Lung (tissue), 16 donors: ENCODE results near the gene TP53AIP1. TPM values are rescaled to one million over a fixed set of nuclear protein-coding genes. Genes with fewer than 3 reads are reported as not detected.

Source experiments
- ATAC-seq: fragments of 200-7000 bp; cut with Tn5 transposase; one replicate; pipeline ENCODE4 v1.9.1; 2020; ENCODE audit warnings: moderate number of reproducible peaks; ENCODE audit not compliant: insufficient read depth, low FRiP score
- DNase-seq, 3 donors: peaks; one replicate each; pipeline ENCODE4 v3.0.0-alpha.2; 2013 to 2017
- H3K27ac ChIP-seq, 2 donors: one replicate each; pipeline ENCODE4 v1.5.1; 2013; ENCODE audit warnings: mild to moderate bottlenecking in 2 of 2, moderate library complexity in 2 of 2, control low read depth in 1 of 2, inconsistent platforms in 1 of 2, low read depth in 1 of 2, low read length in 1 of 2
- H3K27me3 ChIP-seq, 3 donors: one replicate each; pipeline ENCODE4 v1.5.1; 2013; ENCODE audit warnings: low read length in 2 of 3; ENCODE audit not compliant: control insufficient read depth in 3 of 3, insufficient read depth in 3 of 3
- H3K36me3 ChIP-seq, 4 donors: one replicate each; pipeline ENCODE4 v1.5.1; 2013; ENCODE audit warnings: low read length in 4 of 4, mild to moderate bottlenecking in 1 of 4, moderate library complexity in 1 of 4; ENCODE audit not compliant: control insufficient read depth in 4 of 4, insufficient read depth in 4 of 4
- H3K4me1 ChIP-seq, 5 donors: one replicate each; pipeline ENCODE4 v1.5.1; 2013; ENCODE audit warnings: low read length in 5 of 5, mild to moderate bottlenecking in 2 of 5, moderate library complexity in 1 of 5; ENCODE audit not compliant: control insufficient read depth in 5 of 5, insufficient read depth in 5 of 5
- H3K4me3 ChIP-seq: one replicate; pipeline ENCODE4 v1.5.1; 2013; ENCODE audit warnings: mild to moderate bottlenecking, control low read depth, moderate library complexity
- H3K9ac ChIP-seq, 2 donors: one replicate each; pipeline ENCODE4 v1.5.1; 2013; ENCODE audit warnings: low read length in 2 of 2, control low read depth in 1 of 2; ENCODE audit not compliant: insufficient read depth in 1 of 2
- H3K9me3 ChIP-seq, 4 donors: one replicate each; pipeline ENCODE4 v1.5.1; 2013; ENCODE audit warnings: low read length in 3 of 4, mild to moderate bottlenecking in 1 of 4, moderate library complexity in 1 of 4; ENCODE audit not compliant: control insufficient read depth in 4 of 4, insufficient read depth in 3 of 4
- CTCF ChIP-seq: IDR thresholded peaks from 2 replicates; pipeline ENCODE4 v1.5.1; 2012; ENCODE audit warnings: mild to moderate bottlenecking; ENCODE audit errors: control extremely low read depth, extremely low read depth
- WGBS, 2 donors: extraction: QIAGEN DNeasy Blood & Tissue Kit; methylation state at CpG; one replicate each; pipeline ENCODE4 v1.1.7; 2013; 5-methylcytosine and 5-hydroxymethylcytosine counted together
- long read RNA-seq, 5 donors: transcript quantifications; one replicate each; lab custom pipeline, GENCODE V29; 2026
- polyA plus RNA-seq, 2 donors: library from polyadenylated mRNA; stranded (reverse); fragments of 200-250 nt; gene quantifications; one replicate each; pipeline ENCODE4 v1.2.1, GENCODE V29; 2013
- total RNA-seq, 2 donors: library from RNA; depleted of rRNA in 1 of 2; stranded (reverse); fragments of >200 nt in 1 of 2; gene quantifications; one replicate each; pipeline ENCODE4 v1.2.1, GENCODE V29; 2014 to 2021
- donor health status: control.
- donor health status: control.
- donor health status: Bipolar disorder and iron deficiency.
- donor health status: healthy.
- donor health status: DM: yes; HTN: yes; CAD: no.

TP53AIP1 gene, protein sequence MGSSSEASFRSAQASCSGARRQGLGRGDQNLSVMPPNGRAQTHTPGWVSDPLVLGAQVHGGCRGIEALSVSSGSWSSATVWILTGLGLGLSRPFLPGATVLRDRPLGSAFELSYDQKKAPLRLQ
- 1 to 10 TPM in 1 of 2 donors, under 1 TPM in 1; 0.61 to 1.8 TPM for total RNA-seq
- 1 to 10 TPM in 1 of 2 donors, under 1 TPM in 1; 0.16 to 1.4 TPM for polyA plus RNA-seq
- long read RNA-seq, donor 1 = 0 reads
- long read RNA-seq, donor 2 = 0 reads
- long read RNA-seq, donor 3 = 0 reads
- long read RNA-seq, donor 4 = 0 reads
- long read RNA-seq, donor 5 = 0 reads

GRCh38 chr11:128942817-128943427 is at the start of gene TP53AIP1:
TSS of gene TP53AIP1 (minus strand) at chr11:128942871. CDS start at chr11:128937818, 5,053 bp downstream.
- peaks cover 0 to 19% (median 0%) of the 10 kb centered on the region in 5 donors for H3K4me1 ChIP-seq
- H3K27me3 ChIP-seq = no peaks in the 10 kb centered on the region
- H3K36me3 ChIP-seq = no peaks in the 10 kb centered on the region
- no peak within 1 kb of the TSS for H3K4me3 ChIP-seq
- ATAC-seq = no peak
- 84 to 95% methylated on average over 21 of the region's 21 CpGs for WGBS, 2 donors
- TF ChIP-seq CTCF = no peak
- no peak within 1 kb of the TSS for H3K9ac ChIP-seq
- no peak within 1 kb of the TSS for H3K27ac ChIP-seq
- H3K9me3 ChIP-seq = no peaks in the 10 kb centered on the region
- peak in 1 of 3 donors; percentile 32 for DNase-seq

DNA sequence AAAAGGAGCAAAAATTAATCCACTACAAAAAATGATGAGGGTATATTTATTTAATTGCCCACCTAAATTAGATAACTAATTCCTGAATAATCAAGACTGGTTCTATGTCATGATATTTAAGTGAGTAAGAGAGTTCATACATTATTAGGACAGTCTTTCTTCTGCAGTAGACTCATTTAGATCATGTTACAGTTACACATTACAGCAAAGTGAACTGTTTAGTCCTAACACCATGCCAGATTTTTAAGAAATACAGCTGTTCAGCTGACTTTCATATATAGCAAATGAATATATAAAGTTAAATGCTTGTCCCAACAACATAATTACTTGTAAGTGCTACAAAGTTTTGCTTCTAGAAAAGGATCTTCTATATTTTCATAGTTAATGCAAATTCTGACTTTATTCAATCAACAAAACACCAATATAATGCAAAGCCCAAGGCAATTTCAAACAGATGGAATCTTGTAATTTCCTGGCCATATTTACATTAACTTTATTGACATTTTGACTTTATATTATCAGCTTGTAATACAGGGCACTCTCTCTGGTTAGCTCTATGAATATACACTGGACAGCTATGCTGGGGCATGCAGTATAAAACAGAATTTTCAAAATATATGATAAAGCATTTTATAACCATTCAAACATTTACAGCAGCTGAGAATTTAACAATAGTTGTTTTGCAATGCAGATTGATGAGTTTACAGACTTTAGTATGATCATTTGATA is 45.7 kb upstream of the TP53AIP1 start:
- Histone ChIP-seq H3K9ac (no peak overlapping the region), H3K27ac (no peak overlapping the region), H3K36me3 (peaks cover 1 to 9% (median 6%) of the 10 kb centered on the region in 4 donors), H3K4me3 (no peak overlapping the region), H3K4me1 (peaks cover 0 to 3% (median 0%) of the 10 kb centered on the region in 5 donors), H3K9me3 (no peaks in the 10 kb centered on the region), H3K27me3 (no peaks in the 10 kb centered on the region)
- no peak for ATAC-seq
- TF ChIP-seq CTCF = no peak
- peak in 2 of 3 donors; percentile 22 to 55 for DNase-seq

DNA sequence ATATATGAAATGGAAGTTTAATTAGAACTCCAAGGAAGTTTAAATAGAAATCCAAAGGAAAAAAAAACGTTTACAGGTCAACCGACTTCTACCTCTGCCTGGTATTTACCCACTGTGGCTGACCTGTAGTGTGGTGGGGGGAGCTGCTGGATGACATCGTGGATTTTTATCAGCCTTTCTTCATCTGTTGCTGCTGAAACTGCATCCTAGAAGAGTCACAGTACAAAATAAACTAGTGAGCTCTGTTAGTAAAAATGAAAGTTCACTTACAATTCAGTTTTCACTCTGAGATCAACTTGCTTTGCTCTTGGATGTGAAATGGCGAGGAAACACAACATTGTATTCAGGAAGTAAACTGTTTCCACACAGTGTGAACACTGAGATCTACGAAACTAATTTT is 43.2 kb upstream of the TP53AIP1 start:
- Histone ChIP-seq H3K27me3 (no peaks in the 10 kb centered on the region), H3K4me1 (peaks cover 0 to 3% (median 0%) of the 10 kb centered on the region in 5 donors), H3K9me3 (no peaks in the 10 kb centered on the region), H3K27ac (no peak overlapping the region), H3K36me3 (peaks cover 4 to 9% (median 6%) of the 10 kb centered on the region in 4 donors), H3K9ac (no peak overlapping the region), H3K4me3 (no peak overlapping the region)
- no peak for TF ChIP-seq CTCF
- WGBS, 2 donors = 64 to 72% methylated on average over 5 of the region's 5 CpGs
- DNase-seq (no peak), ATAC-seq (no peak)
